ENCODE results near the gene IPCEF1. TPM values are rescaled to one million over a fixed set of nuclear protein-coding genes. Genes with fewer than 3 reads are reported as not detected.
"Not testable (repeated sequence)": the region's sequence is repeated elsewhere in the genome, so short reads cannot be mapped to it uniquely, and the experiment has no call there.

The IPCEF1 gene
- polyA plus RNA-seq, 1 donor (not counting 4 experiments of a cell fraction or from before 2014, with no cell fraction given): 0.21 TPM

DNA sequence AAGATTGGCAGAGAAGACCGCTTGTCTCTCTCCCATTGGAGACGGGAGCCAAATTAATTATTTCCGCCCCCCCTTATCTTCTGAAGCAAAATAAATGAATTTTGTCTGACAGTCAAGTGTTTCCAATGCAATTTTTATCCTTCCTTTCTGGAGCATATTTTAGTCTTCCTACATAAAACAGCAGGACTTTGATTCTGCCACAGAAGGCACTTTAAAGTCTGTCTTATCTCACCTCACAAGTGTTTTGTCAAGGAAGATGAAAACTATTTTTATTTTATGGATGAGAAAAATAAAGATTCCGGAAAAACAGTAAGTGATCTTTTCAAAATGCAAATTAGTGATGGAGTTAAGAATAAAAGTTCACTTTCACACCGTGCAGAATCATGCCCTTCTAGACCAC, 177.2 kb downstream of the IPCEF1 start:
- dilution Hi-C loops (cut with MboI; ENCODE audit: extremely low pct_ligation_motif_present, low sequenced_read_pairs): no loop called here
- no peaks in the 10 kb centered on the region for H3K4me1 ChIP-seq (ENCODE audit: control insufficient read depth, extremely low read depth, insufficient read depth, low read length)
- H4K20me1 ChIP-seq (ENCODE audit: control insufficient read depth, extremely low read depth, insufficient read depth, low read length): no peaks in the 10 kb centered on the region
- H3K27me3 ChIP-seq (ENCODE audit: control insufficient read depth, extremely low read depth, insufficient read depth, low read length): no peaks in the 10 kb centered on the region
- FAIRE-seq (no peak), DNase-seq (ENCODE audit: low read depth, low spot score) (no peak)
- H3K36me3 ChIP-seq (ENCODE audit: control insufficient read depth in 2 of 2, extremely low read depth in 1 of 2, insufficient read depth in 2 of 2, low read length in 2 of 2): no peaks in the 10 kb centered on the region
- no peaks in the 10 kb centered on the region for H3K9me1 ChIP-seq (ENCODE audit: control insufficient read depth, extremely low read depth, insufficient read depth, low read length)
- no peak overlapping the region for H2AFZ ChIP-seq (ENCODE audit: control insufficient read depth, low read length)
- H3K9me3 ChIP-seq (ENCODE audit: control insufficient read depth, low read depth, low read length): no peaks in the 10 kb centered on the region
- H3K9ac ChIP-seq (ENCODE audit: control insufficient read depth, extremely low read depth, insufficient read depth, low read length): no peak overlapping the region
- no peak for TF ChIP-seq EZH2 (IDR thresholded peaks at IDR 0.05; ENCODE audit: low read length)
- TF ChIP-seq, protein P1, sequence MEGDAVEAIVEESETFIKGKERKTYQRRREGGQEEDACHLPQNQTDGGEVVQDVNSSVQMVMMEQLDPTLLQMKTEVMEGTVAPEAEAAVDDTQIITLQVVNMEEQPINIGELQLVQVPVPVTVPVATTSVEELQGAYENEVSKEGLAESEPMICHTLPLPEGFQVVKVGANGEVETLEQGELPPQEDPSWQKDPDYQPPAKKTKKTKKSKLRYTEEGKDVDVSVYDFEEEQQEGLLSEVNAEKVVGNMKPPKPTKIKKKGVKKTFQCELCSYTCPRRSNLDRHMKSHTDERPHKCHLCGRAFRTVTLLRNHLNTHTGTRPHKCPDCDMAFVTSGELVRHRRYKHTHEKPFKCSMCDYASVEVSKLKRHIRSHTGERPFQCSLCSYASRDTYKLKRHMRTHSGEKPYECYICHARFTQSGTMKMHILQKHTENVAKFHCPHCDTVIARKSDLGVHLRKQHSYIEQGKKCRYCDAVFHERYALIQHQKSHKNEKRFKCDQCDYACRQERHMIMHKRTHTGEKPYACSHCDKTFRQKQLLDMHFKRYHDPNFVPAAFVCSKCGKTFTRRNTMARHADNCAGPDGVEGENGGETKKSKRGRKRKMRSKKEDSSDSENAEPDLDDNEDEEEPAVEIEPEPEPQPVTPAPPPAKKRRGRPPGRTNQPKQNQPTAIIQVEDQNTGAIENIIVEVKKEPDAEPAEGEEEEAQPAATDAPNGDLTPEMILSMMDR (optimal IDR thresholded peaks at IDR 0.05 in 1 of 3, IDR thresholded peaks at IDR 0.05 in 1 of 3, conservative IDR thresholded peaks at IDR 0.05 in 1 of 3; ENCODE audit: extremely low read depth in 1 of 3, insufficient read depth in 2 of 3, low read length in 3 of 3): no peak
- H3K27ac ChIP-seq (ENCODE audit: control insufficient read depth, insufficient read depth, low read length): no peak overlapping the region
- H3K4me2 ChIP-seq (ENCODE audit: control insufficient read depth, extremely low read depth, insufficient read depth, low read depth, low read length): no peak overlapping the region
- no peak overlapping the region for H3K4me3 ChIP-seq (ENCODE audit: control insufficient read depth in 2 of 3, extremely low read depth in 1 of 3, insufficient read depth in 2 of 3, low read depth in 1 of 3, low read length in 3 of 3)
- H3K79me2 ChIP-seq (ENCODE audit: control insufficient read depth, insufficient read depth, low read length): no peaks in the 10 kb centered on the region

DNA sequence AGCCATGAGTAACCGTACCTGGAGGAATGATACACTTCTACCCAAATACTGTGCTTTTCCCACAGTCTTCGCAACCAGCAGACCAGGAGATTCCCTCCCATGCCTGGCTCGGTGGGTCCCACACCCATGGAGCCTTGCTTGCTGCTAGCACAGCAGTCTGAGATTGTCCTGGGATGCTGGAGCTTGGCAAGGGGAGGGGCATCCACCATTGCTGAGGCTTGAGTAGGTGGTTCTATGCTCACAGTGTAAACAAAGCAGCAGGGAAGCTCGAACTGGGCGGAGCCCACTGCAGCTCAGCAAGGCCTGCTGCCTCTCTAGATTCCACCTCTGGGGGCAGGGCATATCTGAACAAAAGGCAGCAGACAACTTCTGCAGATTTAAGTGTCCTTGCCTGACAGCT, 184.2 kb downstream of the IPCEF1 start:
- H3K4me1 ChIP-seq (ENCODE audit: control insufficient read depth, extremely low read depth, insufficient read depth, low read length); H3K4me3 ChIP-seq (ENCODE audit: control insufficient read depth in 2 of 3, extremely low read depth in 1 of 3, insufficient read depth in 2 of 3, low read depth in 1 of 3, low read length in 3 of 3); H3K9me3 ChIP-seq (ENCODE audit: control insufficient read depth, low read depth, low read length); H3K9ac ChIP-seq (ENCODE audit: control insufficient read depth, extremely low read depth, insufficient read depth, low read length); H3K36me3 ChIP-seq (ENCODE audit: control insufficient read depth in 2 of 2, extremely low read depth in 1 of 2, insufficient read depth in 2 of 2, low read length in 2 of 2); H2AFZ ChIP-seq (ENCODE audit: control insufficient read depth, low read length); FAIRE-seq; H4K20me1 ChIP-seq (ENCODE audit: control insufficient read depth, extremely low read depth, insufficient read depth, low read length); H3K27me3 ChIP-seq (ENCODE audit: control insufficient read depth, extremely low read depth, insufficient read depth, low read length); H3K79me2 ChIP-seq (ENCODE audit: control insufficient read depth, insufficient read depth, low read length); H3K9me1 ChIP-seq (ENCODE audit: control insufficient read depth, extremely low read depth, insufficient read depth, low read length); H3K4me2 ChIP-seq (ENCODE audit: control insufficient read depth, extremely low read depth, insufficient read depth, low read depth, low read length); H3K27ac ChIP-seq (ENCODE audit: control insufficient read depth, insufficient read depth, low read length); DNase-seq (ENCODE audit: low read depth, low spot score): not testable (repeated sequence)
- dilution Hi-C loops (cut with MboI; ENCODE audit: extremely low pct_ligation_motif_present, low sequenced_read_pairs): loop anchor here (25.0 kb wide), 2 partner anchors 165 to 290 kb away; no protein-coding TSS in a partner anchor

- Histone ChIP-seq H3K9ac (ENCODE audit: control insufficient read depth, extremely low read depth, insufficient read depth, low read length) (no peak overlapping the region), H3K79me2 (ENCODE audit: control insufficient read depth, insufficient read depth, low read length) (no peaks in the 10 kb centered on the region), H3K4me1 (ENCODE audit: control insufficient read depth, extremely low read depth, insufficient read depth, low read length) (no peaks in the 10 kb centered on the region), H3K27ac (ENCODE audit: control insufficient read depth, insufficient read depth, low read length) (no peak overlapping the region), H3K36me3 (ENCODE audit: control insufficient read depth in 2 of 2, extremely low read depth in 1 of 2, insufficient read depth in 2 of 2, low read length in 2 of 2) (no peaks in the 10 kb centered on the region), H3K27me3 (ENCODE audit: control insufficient read depth, extremely low read depth, insufficient read depth, low read length) (no peaks in the 10 kb centered on the region), H2AFZ (ENCODE audit: control insufficient read depth, low read length) (no peak overlapping the region), H3K9me3 (ENCODE audit: control insufficient read depth, low read depth, low read length) (no peaks in the 10 kb centered on the region), H3K4me2 (ENCODE audit: control insufficient read depth, extremely low read depth, insufficient read depth, low read depth, low read length) (no peak overlapping the region), H4K20me1 (ENCODE audit: control insufficient read depth, extremely low read depth, insufficient read depth, low read length) (no peaks in the 10 kb centered on the region), H3K9me1 (ENCODE audit: control insufficient read depth, extremely low read depth, insufficient read depth, low read length) (no peaks in the 10 kb centered on the region), H3K4me3 (ENCODE audit: control insufficient read depth in 2 of 3, extremely low read depth in 1 of 3, insufficient read depth in 2 of 3, low read depth in 1 of 3, low read length in 3 of 3) (no peak overlapping the region)
- dilution Hi-C loops (cut with MboI; ENCODE audit: extremely low pct_ligation_motif_present, low sequenced_read_pairs): loop anchor here (25.0 kb wide), 2 partner anchors 167 to 292 kb away; no protein-coding TSS in a partner anchor
- FAIRE-seq (no peak), DNase-seq (ENCODE audit: low read depth, low spot score) (no peak)
- TF ChIP-seq, protein P1 (optimal IDR thresholded peaks at IDR 0.05 in 1 of 3, IDR thresholded peaks at IDR 0.05 in 1 of 3, conservative IDR thresholded peaks at IDR 0.05 in 1 of 3; ENCODE audit: extremely low read depth in 1 of 3, insufficient read depth in 2 of 3, low read length in 3 of 3): no peak
- TF ChIP-seq EZH2 (IDR thresholded peaks at IDR 0.05; ENCODE audit: low read length): no peak
Observed at GRCh38 chr6:154170106-154170505, 186.5 kb downstream of the IPCEF1 start.

All from keratinocyte (primary cell).